GM12878 (cell line): ENCODE measurements around the gene B3GALT6. TPM values are rescaled to one million over a fixed set of nuclear protein-coding genes. Genes with fewer than 3 reads are reported as not detected.

Experiments
- ATAC-seq: fragments of 200-7000 bp; cut with Tn5 transposase; 3 replicates; pipeline ENCODE4 v1.9.1; 2020; ENCODE audit warnings: mild to moderate bottlenecking, moderate library complexity
- BruUV-seq: library from RNA; stranded (reverse); fragments of 400-500 nt; replicated peaks from 2 replicates; lab custom pipeline; 2021; lab: Mats Ljungman, UMichigan
- CTCF ChIA-PET: fragments of 300-600 bp; sonication (Branson Sonifier 250); formaldehyde crosslinking; extraction: SDS; loops from one replicate; lab custom pipeline; 2021; ENCODE audit warnings: inconsistent platforms; lab: Yijun Ruan, JAX
- POLR2A ChIA-PET: fragments of 350-600 bp; formaldehyde crosslinking; extraction: SDS; loops from one replicate; lab custom pipeline; 2021; ENCODE audit warnings: inconsistent platforms; lab: Charles Lee
- RAD21 ChIA-PET: fragments of 300-600 bp; sonication (Branson Sonifier 250); formaldehyde crosslinking; loops from one replicate; lab custom pipeline; 2023; ENCODE audit warnings: antibody characterized with exemption; ENCODE audit not compliant: unreplicated experiment; lab: Charles Lee
- SMC1A ChIA-PET: fragments of 300-600 bp; sonication (Branson Sonifier 250); formaldehyde crosslinking; loops from one replicate; lab custom pipeline; 2023; ENCODE audit not compliant: unreplicated experiment, uncharacterized antibody; lab: Charles Lee
- DNase-seq: peaks from one replicate; pipeline ENCODE4 v3.0.0-alpha.2; 2011; ENCODE audit warnings: low read depth, low spot score
- FAIRE-seq: peaks from 3 replicates; lab custom pipeline; 2011; peaks lifted over from hg19 to GRCh38; lab: Jason Lieb, UNC
- H2AFZ ChIP-seq: 2 replicates; pipeline ENCODE4 v1.6.0; 2011; ENCODE audit warnings: low read depth, low read length, control low read depth; ENCODE audit not compliant: control insufficient read depth
- H3K27ac ChIP-seq: 2 replicates; pipeline ENCODE4 v1.5.1; 2011; ENCODE audit warnings: control low read depth; ENCODE audit not compliant: control insufficient read depth, insufficient read depth
- H3K27me3 ChIP-seq, 2 experiments: replicated peaks in 1 of 2; 2 replicates each; pipeline versions ENCODE4 v1.6.0 to v1.6.1; 2011; ENCODE audit warnings: low read length in 1 of 2; ENCODE audit not compliant: control insufficient read depth in 2 of 2, insufficient read depth in 2 of 2
- H3K36me3 ChIP-seq, 2 experiments: 2 replicates each; pipeline ENCODE4 v1.5.1; 2011; ENCODE audit warnings: low read length in 1 of 2; ENCODE audit not compliant: control insufficient read depth in 2 of 2, insufficient read depth in 2 of 2
- H3K4me1 ChIP-seq: 2 replicates; pipeline ENCODE4 v1.6.1; 2011; ENCODE audit warnings: mild to moderate bottlenecking, low read length, moderate library complexity, mixed read lengths; ENCODE audit not compliant: control insufficient read depth, insufficient read depth
- H3K4me2 ChIP-seq: 2 replicates; pipeline ENCODE4 v1.6.0; 2011; ENCODE audit warnings: control low read depth; ENCODE audit not compliant: control insufficient read depth, insufficient read depth
- H3K4me3 ChIP-seq: fragments of 200-600 bp; sonication (generic); 2 replicates; pipeline ENCODE4 v1.5.1; 2016
- H3K79me2 ChIP-seq: 2 replicates; pipeline ENCODE4 v1.6.0; 2011; ENCODE audit warnings: low read length; ENCODE audit not compliant: control insufficient read depth, insufficient read depth
- H3K9ac ChIP-seq: 2 replicates; pipeline ENCODE4 v1.8.0; 2011; ENCODE audit warnings: low read length, control low read depth, mixed read lengths; ENCODE audit not compliant: control insufficient read depth, insufficient read depth
- H3K9me3 ChIP-seq: replicated peaks from 3 replicates; pipeline ENCODE4 v1.5.1; 2011; ENCODE audit warnings: mild to moderate bottlenecking, low read length; ENCODE audit not compliant: control insufficient read depth, insufficient read depth
- H4K20me1 ChIP-seq: 2 replicates; pipeline ENCODE4 v1.6.0; 2011; ENCODE audit not compliant: control insufficient read depth, insufficient read depth
- BMI1 ChIP-seq: fragments of 450-650 bp; IDR thresholded peaks from 2 replicates; pipeline ENCODE4 v1.6.1; 2016; ENCODE audit warnings: mild to moderate bottlenecking, moderate library complexity, borderline replicate concordance
- CHD1 ChIP-seq: IDR thresholded peaks from 2 replicates; pipeline ENCODE4 v1.6.1; 2012; ENCODE audit warnings: low read depth, low read length, improper control_type of control experiment
- EGR1 ChIP-seq, 2 experiments: IDR thresholded peaks; 1 replicate in 1 of 2; 2 replicates in 1 of 2; pipeline ENCODE4 v1.6.1; 2011 to 2012; ENCODE audit warnings: low read depth in 2 of 2, low read length in 2 of 2, borderline replicate concordance in 1 of 2, mild to moderate bottlenecking in 1 of 2, moderate library complexity in 1 of 2
- HDAC2 ChIP-seq: fragments of 200-600 bp; sonication (generic); IDR thresholded peaks from 2 replicates; pipeline ENCODE4 v1.6.1; 2017
- MAX ChIP-seq: IDR thresholded peaks from 2 replicates; pipeline ENCODE4 v1.6.1; 2012; ENCODE audit warnings: low read depth, low read length, improper control_type of control experiment
- MYC ChIP-seq: IDR thresholded peaks from 2 replicates; pipeline ENCODE4 v1.6.1; 2011; ENCODE audit warnings: mild to moderate bottlenecking, low read length, moderate library complexity, inconsistent platforms; ENCODE audit not compliant: insufficient read depth, insufficient replicate concordance, insufficient read length, severe bottlenecking
- RELA ChIP-seq: fragments of 450-650 bp; IDR thresholded peaks from 2 replicates; pipeline ENCODE4 v1.8.0; 2014; ENCODE audit warnings: borderline replicate concordance; ENCODE audit not compliant: partially characterized antibody
- RELB ChIP-seq: fragments of 450-650 bp; IDR thresholded peaks from 2 replicates; pipeline ENCODE4 v1.6.1; 2017; ENCODE audit warnings: low read depth, mild to moderate bottlenecking, moderate library complexity
- SMARCA5 ChIP-seq: fragments of 450-650 bp; IDR thresholded peaks from 2 replicates; pipeline ENCODE4 v1.6.1; 2017; ENCODE audit warnings: mild to moderate bottlenecking
- TCF12 ChIP-seq: IDR thresholded peaks from 2 replicates; pipeline ENCODE4 v1.6.1; 2011; ENCODE audit warnings: low read depth, mild to moderate bottlenecking, low read length
- ZBTB40 ChIP-seq: fragments of 450-650 bp; IDR thresholded peaks from 2 replicates; pipeline ENCODE4 v1.6.1; 2016; ENCODE audit warnings: mild to moderate bottlenecking, moderate library complexity, borderline replicate concordance
- ZNF274 ChIP-seq: IDR thresholded peaks from one replicate; pipeline ENCODE4 v1.8.0; 2011; ENCODE audit not compliant: insufficient read length, insufficient read depth
- ZNF622 ChIP-seq: fragments of 450-650 bp; IDR thresholded peaks from 2 replicates; pipeline ENCODE4 v1.6.1; 2017; ENCODE audit warnings: mild to moderate bottlenecking, inconsistent platforms
- WGBS: methylation state at CpG from one replicate; pipeline ENCODE4 v1.1.6; 2016; ENCODE audit warnings: low lambda C conversion rate; ENCODE audit not compliant: insufficient replicate concordance, insufficient coverage; ENCODE audit errors: missing lambda C conversion rate; 5-methylcytosine and 5-hydroxymethylcytosine counted together
- in situ Hi-C: fragments of 300-500 bp; cut with MboI; formaldehyde crosslinking; loops from 9 replicates; pipeline ENCODE4 v1.14.3; 2018; ENCODE audit warnings: mixed read lengths
- intact Hi-C: fragments of 100-400 bp; cut with micrococcal nuclease; formaldehyde crosslinking; loops from one replicate; pipeline ENCODE4 v1.14.2; 2022; ENCODE audit not compliant: unreplicated experiment
- polyA plus RNA-seq, 11 experiments: library from polyadenylated mRNA; depleted of rRNA in 4 of 11; unstranded in 6 of 11; stranded (reverse) in 5 of 11; fragments of >200 nt; fragmentation: Nextera tagmentation in 4 of 11; fragmentation: Illumina TruSeq in 1 of 11; extraction: Ambion mirVana in 4 of 11; extraction: Trizol in 1 of 11; gene quantifications; 1 replicate in 1 of 11; 2 replicates in 10 of 11; pipeline versions ENCODE4 v1.2.1 to v1.2.3, GENCODE V29; 2011 to 2016; ENCODE audit warnings: inconsistent platforms in 2 of 11, missing spikeins in 2 of 11, low read depth in 1 of 11
- total RNA-seq, 4 experiments: library from RNA; depleted of rRNA in 3 of 4; stranded (reverse); fragments of >200 nt in 3 of 4; fragmentation: Illumina TruSeq in 1 of 4; extraction: Trizol in 1 of 4; gene quantifications; 2 replicates each; pipeline versions ENCODE4 v1.2.1 to v1.2.3, GENCODE V29; 2013 to 2021

Gene B3GALT6
- total and polyA plus RNA-seq, 10 of the 15 experiments (the other 5 are each of a cell fraction or from before 2014, with no cell fraction given), result 0.53 to 20.8 (median 4.5) TPM

- TF ChIP-seq RELB (no peak), TCF12 (no peak), CHD1 (no peak)
Measured at GRCh38 chr1:1280782-1281481, 48.9 kb downstream of the B3GALT6 start (continued).

- in situ Hi-C loops, result no loop called here
- Histone ChIP-seq H3K4me2 (no peak overlapping the region), H3K27me3 (no peaks in the 10 kb centered on the region), H4K20me1 (no peaks in the 10 kb centered on the region), H3K27ac (no peak overlapping the region), H3K4me3 (no peak overlapping the region), H3K9me3 (no peaks in the 10 kb centered on the region), H3K79me2 (no peaks in the 10 kb centered on the region), H2AFZ (no peak overlapping the region), H3K9ac (no peak overlapping the region), H3K36me3 (no peaks in the 10 kb centered on the region), H3K4me1 (no peaks in the 10 kb centered on the region)
- no TSS peak for BruUV-seq
- intact Hi-C loops, result no loop called here
- RAD21 ChIA-PET, result no interaction called here
- ATAC-seq (no peak), DNase-seq (no peak), FAIRE-seq (no peak)
- SMC1A ChIA-PET, result no interaction called here
- CTCF ChIA-PET, result interaction anchor here (0.6 to 1.0 kb wide), 2 partner anchors 10 to 249 kb away, joined by 3 read pairs; no protein-coding TSS in a partner anchor
- POLR2A ChIA-PET, result interaction anchor here (0.6 kb wide), 1 partner anchor 11 kb away, joined by 3 read pairs; no protein-coding TSS in a partner anchor
- 53% methylated on average over 26 of the region's 26 CpGs for WGBS
- TF ChIP-seq BMI1 (no peak), ZBTB40 (no peak), ZNF622 (no peak), MAX (no peak), HDAC2 (no peak), MYC (no peak), EGR1 (IDR thresholded peaks at IDR 0.05; ENCODE audit: borderline replicate concordance in 1 of 2, low read depth in 2 of 2, low read length in 2 of 2) (no peak), ZNF274 (no peak), SMARCA5 (no peak), RELA (no peak)
Measured at GRCh38 chr1:1281533-1282321, 49.7 kb downstream of the B3GALT6 start.
